Hematopoietic multipotent progenitor cell (in vitro differentiated cells): Measurements from ENCODE around the gene NR2E1. TPM values are rescaled to one million over a fixed set of nuclear protein-coding genes. Genes with fewer than 3 reads are reported as not detected.

Experiments
- DNase-seq, 3 donors: peaks; one replicate each; pipeline ENCODE4 v3.0.0-alpha.2; 2011 to 2015; ENCODE audit warnings: low read depth in 2 of 3, low spot score in 2 of 3
- total RNA-seq: library from RNA; depleted of rRNA; stranded (reverse); fragments of >200 nt; gene quantifications from one replicate; pipeline ENCODE4 v1.2.3, GENCODE V29; 2012

Gene NR2E1
- total RNA-seq, 1 donor = not detected

GRCh38 chr6:108170332-108171290, 4.8 kb downstream of the NR2E1 start:
- peak in 1 of 3 donors; percentile 18 for DNase-seq

- DNase-seq = no peak
Observed at GRCh38 chr6:108171291-108171917, 5.6 kb downstream of the NR2E1 start.

GRCh38 chr6:108171918-108172516, 6.2 kb downstream of the NR2E1 start:
- DNase-seq = no peak

GRCh38 chr6:108174371-108175175, 8.8 kb downstream of the NR2E1 start:
- peak in 2 of 3 donors; percentile 75 to 86 for DNase-seq

GRCh38 chr6:108175176-108175591, 9.4 kb downstream of the NR2E1 start:
- no peak for DNase-seq

- no peak for DNase-seq
Observed at GRCh38 chr6:108175592-108176279, 9.9 kb downstream of the NR2E1 start.

GRCh38 chr6:108176281-108177089, 10.7 kb downstream of the NR2E1 start:
- DNase-seq = no peak

- no peak for DNase-seq
Observed at GRCh38 chr6:108179741-108180140, 13.9 kb downstream of the NR2E1 start.

- no peak for DNase-seq
Observed at GRCh38 chr6:108180266-108180665, 14.4 kb downstream of the NR2E1 start.

- no peak for DNase-seq
Observed at GRCh38 chr6:108180776-108181175, 15.0 kb downstream of the NR2E1 start.

- DNase-seq = no peak
Observed at GRCh38 chr6:108186226-108186625, 20.4 kb downstream of the NR2E1 start.

- DNase-seq = no peak
Observed at GRCh38 chr6:108187519-108187918, 21.7 kb downstream of the NR2E1 start.

- DNase-seq = no peak
Observed at GRCh38 chr6:108193131-108193530, 27.3 kb downstream of the NR2E1 start.

GRCh38 chr6:108193835-108194234, 28.0 kb downstream of the NR2E1 start:
- DNase-seq = no peak

- DNase-seq = no peak
Observed at GRCh38 chr6:108194503-108194902, 28.7 kb downstream of the NR2E1 start.

- no peak for DNase-seq
Observed at GRCh38 chr6:108195209-108195608, 29.4 kb downstream of the NR2E1 start.

GRCh38 chr6:108198761-108199498, 33.1 kb downstream of the NR2E1 start:
- no peak for DNase-seq

- DNase-seq = no peak
Observed at GRCh38 chr6:108200186-108200585, 34.4 kb downstream of the NR2E1 start.

GRCh38 chr6:108200631-108201030, 34.8 kb downstream of the NR2E1 start:
- DNase-seq = no peak
